WI38 (cell line): Measurements from ENCODE around the gene NEMP2.

Source experiments
- H3K4me3 ChIP-seq: 2 replicates; pipeline ENCODE4 v1.5.1; 2011; ENCODE audit warnings: low read depth, mild to moderate bottlenecking, control low read depth, low read length
- CTCF ChIP-seq: IDR thresholded peaks from 2 replicates; pipeline ENCODE4 v1.5.1; 2012; ENCODE audit warnings: low read depth, mild to moderate bottlenecking, control low read depth, low read length

Gene NEMP2

GRCh38 chr2:190488516-190489233 is 45.8 kb downstream of the NEMP2 start:
- TF ChIP-seq CTCF = no peak

DNA sequence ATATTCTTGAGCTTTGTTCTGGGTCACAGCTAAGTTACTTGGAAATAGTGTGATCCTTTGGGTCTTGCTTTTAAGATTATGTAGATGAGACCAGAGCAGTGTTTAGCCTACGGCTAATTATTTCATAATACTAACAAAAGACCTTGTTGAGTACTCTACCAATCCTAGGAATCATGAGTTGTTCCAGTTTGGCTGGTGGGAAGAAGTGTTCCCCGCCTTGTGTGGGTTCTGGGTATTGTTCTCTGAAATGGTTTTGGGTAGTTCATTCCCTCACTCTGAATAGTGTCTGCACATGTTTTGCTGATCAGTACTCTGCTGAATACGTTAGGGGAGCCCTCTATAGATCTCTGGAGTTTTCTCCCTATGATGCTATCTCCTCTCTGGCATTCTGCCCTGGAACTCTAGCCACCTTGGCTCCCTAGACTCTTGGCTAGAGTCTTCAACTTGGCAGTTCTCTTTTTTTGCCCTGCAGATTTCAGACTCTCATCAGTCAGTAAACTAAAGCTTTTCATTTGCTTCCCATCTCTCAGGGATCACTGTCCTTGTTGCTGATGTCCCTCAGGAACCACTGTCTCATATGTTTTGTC is 48.4 kb downstream of the NEMP2 start:
- H3K4me3 ChIP-seq = no peak overlapping the region
- no peak for TF ChIP-seq CTCF

More at GRCh38 chr2:190488516-190489233, 45.8 kb downstream of the NEMP2 start:
- no peak overlapping the region for H3K4me3 ChIP-seq

GRCh38 chr2:190482451-190482850 is 52.1 kb downstream of the NEMP2 start:
- no peak overlapping the region for H3K4me3 ChIP-seq
- TF ChIP-seq CTCF = no peak

- no peak for TF ChIP-seq CTCF
- no peak overlapping the region for H3K4me3 ChIP-seq
Measured at GRCh38 chr2:190481339-190481738, 53.2 kb downstream of the NEMP2 start.

GRCh38 chr2:190478572-190479195 is 55.8 kb downstream of the NEMP2 start:
- no peak for TF ChIP-seq CTCF
- no peak overlapping the region for H3K4me3 ChIP-seq

GRCh38 chr2:190477661-190478454 is 56.7 kb downstream of the NEMP2 start:
- TF ChIP-seq CTCF = no peak
- no peak overlapping the region for H3K4me3 ChIP-seq
